CD4-positive, alpha-beta T cell treated with Interleukin-4 for 1 hour (primary cell): Measurements from ENCODE around the gene EIF2B5.
A peak's percentile ranks its signal among the peaks of the same experiment; 100 is the strongest.
"Not testable (repeated sequence)": the region's sequence is repeated elsewhere in the genome, so short reads cannot be mapped to it uniquely, and the experiment has no call there.

Experiments
- DNase-seq, 2 donors: peaks; one replicate each; pipeline ENCODE4 v3.0.0-alpha.2; 2020 to 2022

The EIF2B5 gene

DNA sequence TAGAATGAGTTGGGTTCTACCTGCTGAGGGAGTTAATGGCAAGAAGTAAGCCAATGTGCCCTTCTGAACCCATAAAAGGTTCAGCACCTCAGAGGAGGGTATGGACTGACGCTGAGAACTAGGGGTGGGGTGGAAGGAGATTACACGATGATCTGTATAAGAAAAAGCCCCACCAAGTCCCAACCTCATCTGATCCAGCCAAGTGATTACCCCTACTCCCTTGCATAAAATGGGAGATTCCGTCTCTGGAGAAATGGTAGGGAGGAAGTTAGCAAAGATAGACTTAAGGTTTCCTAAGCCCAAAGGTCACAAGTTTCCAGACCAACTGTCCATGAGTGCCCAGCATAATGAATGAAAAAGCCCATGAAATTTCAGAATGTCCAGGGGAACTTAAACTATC lies 12.9 kb downstream of the EIF2B5 start:
- DNase-seq, result no peak

DNA sequence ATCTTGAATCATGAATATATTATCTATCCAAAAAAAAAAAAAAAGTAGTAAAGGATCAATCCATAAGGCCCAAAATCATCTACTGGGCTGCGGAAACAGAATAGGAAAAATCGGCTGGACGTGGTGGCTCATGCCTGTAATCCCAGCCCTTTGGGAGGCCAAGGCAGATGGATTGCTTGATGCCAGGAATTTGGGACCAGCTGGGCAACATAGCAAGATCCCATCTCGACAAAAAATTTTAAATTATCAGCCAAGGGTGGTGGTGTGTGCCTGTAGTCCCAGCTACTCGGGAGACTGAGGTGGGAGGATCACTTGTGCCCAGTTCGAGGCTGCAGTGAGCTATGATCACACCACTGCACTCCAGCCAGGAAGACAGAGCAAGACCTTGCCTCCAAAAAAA lies 14.0 kb downstream of the EIF2B5 start:
- DNase-seq, result no peak

DNA sequence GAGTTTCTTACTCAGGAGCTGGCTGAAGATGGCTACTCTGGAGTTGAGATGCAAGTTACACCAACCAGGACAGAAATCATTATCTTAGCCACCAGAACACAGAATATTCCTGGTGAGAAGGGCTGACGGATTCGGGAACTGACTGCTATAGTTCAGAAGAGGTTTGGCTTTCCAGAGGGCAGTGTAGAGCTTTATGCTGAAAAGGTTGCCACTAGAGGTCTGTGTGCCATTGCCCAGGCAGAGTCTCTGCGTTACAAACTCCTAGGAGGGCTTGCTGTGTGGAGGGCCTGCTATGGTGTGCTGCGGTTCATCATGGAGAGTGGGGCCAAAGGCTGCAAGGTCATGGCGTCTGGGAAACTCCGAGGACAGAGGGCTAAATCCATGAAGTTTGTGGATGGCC lies 14.6 kb downstream of the EIF2B5 start:
- DNase-seq, result not testable (repeated sequence)

DNA sequence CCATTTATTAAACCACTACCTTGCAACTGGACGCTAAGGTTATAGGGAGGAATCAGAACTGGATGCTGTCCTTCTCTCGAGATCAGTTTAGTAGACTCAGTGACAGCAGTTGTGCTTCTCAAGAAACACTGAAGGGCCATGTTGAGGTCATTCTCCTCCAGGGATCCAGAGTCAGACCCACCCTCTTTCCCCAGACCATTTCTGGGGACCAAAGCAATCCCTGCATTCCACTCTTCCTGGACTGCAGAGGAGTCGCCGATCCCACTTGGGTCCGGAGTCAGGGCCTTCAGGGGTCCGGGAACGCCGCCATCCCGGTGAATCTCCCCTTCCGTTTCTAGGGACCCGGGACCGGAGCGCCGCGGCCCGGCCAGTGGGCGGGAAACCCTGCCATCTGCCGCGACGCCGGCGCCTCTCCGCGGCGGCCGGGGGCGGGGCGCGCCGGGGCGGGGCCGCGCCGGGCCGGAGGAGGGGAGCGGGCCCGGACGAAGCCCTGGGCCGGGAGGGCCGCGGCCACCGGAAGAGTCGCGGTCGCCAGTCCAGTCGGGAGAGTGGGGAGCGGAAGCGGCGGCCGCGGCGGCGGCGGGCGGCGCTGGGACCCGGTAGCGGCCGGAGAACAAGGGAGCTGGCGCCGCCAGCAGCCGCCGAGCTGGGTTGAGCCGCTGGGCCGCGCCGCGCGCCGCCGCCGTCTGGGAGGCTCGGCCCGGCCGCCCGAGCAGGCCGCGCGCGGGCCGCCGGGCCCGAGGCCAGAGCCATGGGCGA lies 19.9 kb downstream of the EIF2B5 start, which contains the start of gene DVL3:
Gene DVL3 (plus strand): TSS at position 493 of the 759 bp plus-strand sequence. CDS start 259 bp downstream, at position 752.
- DNase-seq, result peak; percentile 41 to 53

DNA sequence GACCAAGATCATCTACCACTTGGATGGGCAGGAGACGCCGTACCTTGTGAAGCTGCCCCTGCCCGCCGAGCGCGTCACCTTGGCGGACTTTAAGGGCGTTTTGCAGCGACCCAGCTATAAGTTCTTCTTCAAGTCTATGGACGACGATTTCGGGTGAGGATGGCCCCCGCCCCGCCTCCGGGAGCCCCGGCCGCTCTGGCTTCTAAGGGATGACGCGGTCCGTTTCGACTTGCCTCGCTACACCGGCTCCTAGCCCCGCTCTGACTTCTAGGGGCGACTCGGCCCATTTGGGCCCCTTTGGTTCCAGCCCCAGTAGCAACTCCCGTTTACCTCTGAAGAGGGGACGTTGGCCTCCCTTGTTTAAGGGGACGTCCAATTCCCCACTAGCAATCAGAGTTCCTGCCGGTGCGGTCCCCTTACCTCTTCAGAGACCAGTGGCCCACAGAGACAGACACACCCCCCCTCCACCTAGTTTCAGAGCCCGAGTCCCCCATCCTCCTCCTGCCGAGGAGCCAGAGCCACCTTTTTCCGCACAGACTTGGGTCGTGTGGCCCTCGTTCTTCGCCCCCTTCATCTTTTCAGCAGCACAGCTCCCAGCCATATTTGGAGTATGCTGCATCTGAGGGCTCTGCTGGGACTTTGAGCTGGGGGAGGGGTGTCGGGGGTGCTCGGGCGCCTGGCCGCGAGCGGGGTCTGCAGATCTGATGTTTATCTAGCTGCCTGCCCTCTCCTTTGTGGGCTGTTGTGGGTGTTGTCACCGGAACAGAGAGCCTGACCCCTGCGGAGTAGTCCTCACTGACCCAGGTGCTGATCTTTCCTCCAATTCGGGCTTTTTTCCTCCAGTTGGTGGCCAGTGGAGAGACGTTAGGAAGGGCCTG lies 20.7 kb downstream of the EIF2B5 start:
- peak; percentile 27 to 34 for DNase-seq

DNA sequence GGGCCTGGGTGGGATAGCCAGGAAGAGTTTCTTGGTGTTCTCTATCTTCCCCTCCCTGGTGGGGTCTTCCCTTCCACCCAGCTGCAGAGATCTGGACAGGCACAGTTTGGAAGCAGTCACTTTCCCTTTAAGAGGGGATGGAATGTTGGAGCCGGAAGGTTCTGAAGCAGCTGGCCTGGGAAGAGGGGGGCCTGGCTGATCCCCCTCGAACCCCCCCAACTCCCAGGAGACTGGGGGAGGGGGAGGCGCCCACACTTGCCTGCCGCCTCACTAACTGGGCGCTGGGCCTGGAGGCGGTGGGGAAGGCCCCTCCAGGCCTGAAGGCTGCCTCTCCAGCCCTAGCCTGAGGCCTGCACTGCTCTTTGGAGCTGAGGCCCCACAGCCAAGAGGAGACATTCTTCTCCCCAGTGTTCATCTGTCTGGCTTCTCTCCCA lies 21.4 kb downstream of the EIF2B5 start:
- no peak for DNase-seq

DNA sequence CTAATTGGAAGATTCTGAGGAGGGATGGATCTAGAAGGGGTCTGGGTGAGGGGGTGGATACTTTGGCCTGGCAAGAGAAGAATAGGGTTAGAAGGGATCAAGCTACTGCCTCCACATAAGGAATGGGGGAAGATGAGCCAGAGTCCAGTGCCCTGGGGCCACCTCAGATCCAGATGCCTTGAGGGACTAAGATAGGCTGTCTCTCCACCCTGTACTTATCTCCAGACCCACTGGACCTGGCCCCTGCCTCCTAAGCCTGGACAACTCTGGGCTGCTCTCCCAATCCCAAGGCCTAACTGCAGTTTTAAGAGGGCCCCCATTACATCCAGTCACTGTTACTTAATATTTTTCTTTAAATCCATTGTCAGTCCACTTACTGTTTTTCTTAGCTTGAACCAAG lies 22.0 kb downstream of the EIF2B5 start:
- DNase-seq, result no peak

DNA sequence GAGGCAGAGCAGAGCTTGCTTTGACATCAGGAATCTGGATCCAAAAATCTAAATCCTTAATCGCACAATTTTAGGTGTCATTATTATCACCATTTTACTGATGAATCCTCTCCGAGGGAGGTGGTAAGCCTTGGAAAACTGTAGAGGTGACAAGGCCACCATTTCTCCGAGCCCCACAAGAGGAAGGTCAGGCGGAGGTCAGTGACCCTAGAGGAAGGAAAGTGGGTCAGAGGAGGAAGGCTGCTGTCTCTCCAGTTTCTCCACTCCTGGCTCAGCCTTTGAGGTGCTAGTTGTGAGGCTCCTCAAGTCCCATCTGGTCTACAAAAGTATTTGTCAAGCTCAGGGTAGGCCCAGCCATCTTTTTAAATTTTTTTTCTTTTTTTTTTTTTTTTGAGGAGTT lies 23.2 kb downstream of the EIF2B5 start:
- no peak for DNase-seq

DNA sequence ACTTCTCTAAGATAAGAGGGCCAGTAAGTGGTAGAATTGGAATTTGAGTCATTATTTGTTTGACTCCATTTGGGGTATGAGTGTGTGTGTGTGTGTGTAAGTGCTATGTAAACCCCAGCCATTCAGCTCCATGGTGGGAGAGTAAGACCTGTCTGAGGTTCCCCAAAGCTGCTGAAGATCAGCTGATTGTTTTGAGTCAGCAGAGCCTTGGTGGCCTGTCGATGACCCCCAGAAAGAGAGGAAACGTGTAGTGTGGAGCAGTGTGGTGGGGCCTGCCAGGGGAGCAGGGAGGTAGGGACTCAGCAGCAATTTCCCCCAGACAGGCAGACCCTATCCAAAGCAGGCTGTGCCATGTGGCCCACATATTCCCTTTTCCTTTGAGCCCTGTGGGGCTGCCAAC lies 25.3 kb downstream of the EIF2B5 start:
- no peak for DNase-seq

DNA sequence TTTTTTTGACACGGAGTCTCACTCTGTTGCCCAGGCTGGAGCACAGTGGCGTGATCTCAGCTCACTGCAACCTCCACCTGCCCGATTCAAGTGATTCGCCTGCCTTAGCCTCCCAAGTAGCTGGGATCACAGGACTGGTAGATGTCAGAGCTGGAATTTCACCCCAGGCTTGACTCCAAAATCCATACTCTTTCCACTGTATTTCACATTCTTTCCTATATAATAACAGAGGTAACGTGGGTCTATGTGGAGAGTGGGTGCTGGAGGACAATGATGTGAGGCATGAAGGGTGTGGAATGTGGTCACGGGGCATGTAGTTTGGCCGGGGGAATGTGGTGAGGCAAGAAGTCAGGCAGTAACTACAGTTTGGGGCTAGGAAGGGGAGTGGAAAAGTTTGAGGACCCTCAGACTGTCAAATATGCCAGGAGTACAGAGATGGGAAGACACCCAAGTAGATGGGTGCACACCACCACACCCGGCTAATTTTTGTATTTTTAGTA lies 27.5 kb downstream of the EIF2B5 start:
- not testable (repeated sequence) for DNase-seq

DNA sequence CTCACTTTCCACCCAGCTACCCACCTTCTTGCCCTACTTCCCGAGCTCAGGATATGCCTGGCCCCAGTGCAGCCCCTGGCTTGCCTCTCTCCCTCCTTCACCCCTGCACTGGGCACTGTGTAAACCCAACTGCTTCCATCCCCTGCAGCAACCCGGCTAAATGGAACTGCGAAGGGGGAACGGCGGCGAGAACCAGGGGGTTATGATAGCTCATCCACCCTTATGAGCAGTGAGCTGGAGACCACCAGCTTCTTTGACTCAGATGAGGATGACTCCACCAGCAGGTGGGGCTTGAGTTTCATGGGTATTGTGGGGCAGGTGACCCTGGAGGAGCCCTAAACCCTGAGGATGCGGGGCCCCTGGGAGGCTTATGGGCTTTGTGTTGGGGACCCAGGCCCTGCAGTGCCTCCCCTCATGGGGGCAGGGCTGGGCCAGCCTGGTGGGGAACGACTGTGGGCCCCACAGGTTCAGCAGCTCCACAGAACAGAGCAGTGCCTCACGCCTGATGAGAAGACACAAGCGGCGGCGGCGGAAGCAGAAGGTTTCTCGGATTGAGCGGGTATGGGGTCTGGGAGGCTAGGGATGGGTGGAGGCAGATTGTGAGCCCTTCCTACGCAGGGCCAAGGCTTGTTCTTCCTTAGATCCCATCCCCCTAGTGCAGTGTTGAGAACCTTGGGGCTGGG lies 29.6 kb downstream of the EIF2B5 start:
- DNase-seq, result no peak

DNA sequence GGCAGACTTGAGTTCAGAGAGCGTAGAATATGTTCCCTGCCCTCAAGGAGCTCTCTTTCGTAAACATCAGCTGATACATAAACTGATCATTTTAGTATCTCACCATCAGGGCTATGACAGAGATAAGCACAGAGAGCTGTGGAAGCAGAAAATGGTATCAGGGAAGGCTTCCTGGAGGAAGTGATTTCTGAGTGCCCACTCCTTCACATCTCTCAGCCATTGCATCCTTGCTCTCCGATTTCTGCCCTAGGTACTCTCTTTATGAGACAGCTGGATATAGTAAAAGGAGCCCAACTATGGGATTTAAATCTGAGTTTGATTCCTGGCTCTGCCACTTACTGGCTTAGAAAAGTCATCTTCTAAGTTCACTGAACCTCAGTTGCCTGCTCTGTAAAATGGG lies 30.4 kb downstream of the EIF2B5 start:
- DNase-seq, result no peak

DNA sequence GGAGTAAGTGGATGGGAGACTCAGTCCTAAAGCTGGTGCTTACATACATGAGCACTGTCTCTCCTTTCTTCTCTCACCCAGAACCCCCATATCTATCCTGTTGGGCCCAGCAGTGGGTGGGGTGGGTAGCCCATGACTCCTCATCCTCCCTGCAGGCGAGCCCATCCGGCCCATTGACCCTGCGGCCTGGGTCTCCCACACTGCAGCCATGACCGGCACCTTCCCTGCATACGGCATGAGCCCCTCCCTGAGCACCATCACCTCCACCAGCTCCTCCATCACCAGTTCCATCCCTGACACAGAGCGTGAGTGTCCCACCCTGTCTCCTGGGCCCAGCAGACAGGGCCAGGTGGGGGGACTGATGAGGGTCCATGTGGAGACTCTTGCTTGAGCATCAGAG lies 31.5 kb downstream of the EIF2B5 start:
- DNase-seq, result no peak

DNA sequence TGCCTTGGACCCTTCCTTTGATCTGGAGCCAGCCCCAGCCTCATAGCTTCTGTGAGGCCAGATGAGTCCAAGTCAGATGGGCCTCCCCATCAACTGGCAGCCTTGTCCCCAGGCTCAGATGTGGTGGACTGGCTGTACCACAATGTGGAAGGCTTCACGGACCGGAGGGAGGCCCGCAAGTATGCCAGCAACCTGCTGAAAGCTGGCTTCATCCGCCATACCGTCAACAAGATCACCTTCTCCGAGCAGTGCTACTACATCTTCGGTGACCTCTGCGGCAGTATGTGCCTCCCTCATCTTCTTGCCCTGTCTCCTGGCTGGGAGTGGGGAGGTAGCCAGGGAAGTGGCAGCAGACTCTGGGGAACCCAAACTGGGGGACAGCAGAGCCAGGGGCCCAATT lies 32.6 kb downstream of the EIF2B5 start:
- no peak for DNase-seq

DNA sequence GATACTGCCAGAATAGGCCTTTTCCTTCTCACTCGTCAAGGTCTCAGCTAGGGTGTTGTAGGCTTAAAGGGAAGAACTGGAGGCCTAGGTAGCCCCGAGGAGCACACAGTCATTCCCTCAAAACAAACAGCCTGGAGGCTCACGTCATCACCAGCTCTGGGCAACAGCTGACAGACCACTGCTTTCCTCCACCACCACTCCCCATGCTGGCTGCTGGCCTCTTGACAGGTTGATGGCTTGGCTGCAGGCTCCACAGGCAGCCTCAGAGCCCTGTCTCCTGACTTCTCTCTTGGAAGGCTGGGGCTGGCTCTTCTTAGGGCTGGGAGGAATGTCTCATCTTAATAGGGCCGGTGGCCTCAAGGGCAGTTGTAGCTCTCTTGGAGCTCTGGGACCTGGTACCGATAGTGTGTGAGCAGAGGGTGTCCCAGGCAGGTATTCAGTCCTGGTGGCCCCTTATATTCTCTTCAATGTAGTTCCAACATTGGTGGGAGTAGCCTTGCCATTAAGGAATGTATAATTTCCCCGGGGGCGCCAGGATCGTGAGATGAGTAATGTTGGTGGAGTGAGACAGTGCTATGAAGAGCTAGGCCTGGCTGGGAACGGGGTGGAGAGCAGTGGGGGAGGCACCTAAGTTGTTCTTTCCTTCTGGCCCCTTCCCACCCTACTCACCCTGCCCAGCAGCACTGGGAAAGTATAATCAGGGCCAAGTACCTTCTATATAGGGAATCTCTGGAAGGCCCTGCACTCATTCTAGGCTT lies 33.4 kb downstream of the EIF2B5 start:
- no peak for DNase-seq

DNA sequence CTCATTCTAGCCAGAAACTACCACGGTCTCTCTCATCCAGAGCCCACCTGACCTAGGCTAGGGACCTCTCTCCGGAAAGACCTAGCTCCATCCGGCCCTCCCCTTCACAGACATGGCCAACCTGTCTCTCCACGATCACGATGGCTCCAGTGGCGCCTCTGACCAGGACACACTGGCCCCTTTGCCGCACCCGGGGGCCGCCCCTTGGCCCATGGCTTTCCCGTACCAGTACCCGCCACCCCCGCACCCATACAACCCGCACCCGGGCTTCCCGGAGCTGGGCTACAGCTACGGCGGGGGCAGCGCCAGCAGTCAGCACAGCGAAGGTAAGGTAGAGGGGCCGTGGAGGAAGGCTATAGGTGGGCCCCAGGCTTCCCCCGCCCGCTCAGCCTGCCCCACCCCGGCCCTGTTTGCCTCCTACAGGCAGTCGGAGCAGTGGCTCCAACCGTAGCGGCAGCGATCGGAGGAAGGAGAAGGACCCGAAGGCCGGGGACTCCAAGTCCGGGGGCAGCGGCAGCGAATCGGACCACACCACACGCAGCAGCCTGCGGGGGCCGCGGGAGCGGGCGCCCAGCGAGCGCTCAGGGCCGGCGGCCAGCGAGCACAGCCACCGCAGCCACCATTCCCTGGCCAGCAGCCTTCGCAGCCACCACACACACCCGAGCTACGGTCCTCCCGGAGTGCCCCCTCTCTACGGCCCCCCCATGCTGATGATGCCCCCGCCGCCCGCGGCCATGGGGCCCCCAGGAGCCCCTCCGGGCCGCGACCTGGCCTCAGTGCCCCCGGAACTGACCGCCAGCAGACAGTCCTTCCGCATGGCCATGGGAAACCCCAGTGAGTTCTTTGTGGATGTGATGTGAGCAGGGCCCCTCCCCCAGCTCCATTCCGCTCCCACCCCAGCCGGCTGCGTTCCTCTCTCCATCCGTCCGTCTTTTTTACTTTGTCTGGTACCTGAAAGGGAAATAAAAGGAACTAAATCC lies 35.0 kb downstream of the EIF2B5 start:
- DNase-seq, result no peak

DNA sequence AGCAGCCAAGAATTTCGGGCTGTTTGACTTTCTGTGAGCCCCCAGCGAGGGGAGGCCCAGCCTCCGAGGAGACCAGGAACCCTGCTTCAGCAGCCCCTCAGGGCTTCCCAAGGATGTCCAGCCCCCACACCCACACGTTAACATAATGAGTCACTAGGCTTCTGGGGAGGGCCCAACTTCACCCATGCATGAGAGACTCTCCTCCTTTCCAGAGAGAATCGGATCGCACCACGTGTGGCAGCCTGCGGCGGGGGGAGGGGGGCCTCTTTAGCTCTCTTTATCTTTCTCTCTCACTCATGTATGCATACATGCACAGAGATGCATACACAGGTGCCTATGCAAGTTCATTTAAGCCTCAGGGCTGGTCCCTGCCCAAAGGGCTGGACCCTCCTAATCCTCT lies 36.4 kb downstream of the EIF2B5 start:
- no peak for DNase-seq

DNA sequence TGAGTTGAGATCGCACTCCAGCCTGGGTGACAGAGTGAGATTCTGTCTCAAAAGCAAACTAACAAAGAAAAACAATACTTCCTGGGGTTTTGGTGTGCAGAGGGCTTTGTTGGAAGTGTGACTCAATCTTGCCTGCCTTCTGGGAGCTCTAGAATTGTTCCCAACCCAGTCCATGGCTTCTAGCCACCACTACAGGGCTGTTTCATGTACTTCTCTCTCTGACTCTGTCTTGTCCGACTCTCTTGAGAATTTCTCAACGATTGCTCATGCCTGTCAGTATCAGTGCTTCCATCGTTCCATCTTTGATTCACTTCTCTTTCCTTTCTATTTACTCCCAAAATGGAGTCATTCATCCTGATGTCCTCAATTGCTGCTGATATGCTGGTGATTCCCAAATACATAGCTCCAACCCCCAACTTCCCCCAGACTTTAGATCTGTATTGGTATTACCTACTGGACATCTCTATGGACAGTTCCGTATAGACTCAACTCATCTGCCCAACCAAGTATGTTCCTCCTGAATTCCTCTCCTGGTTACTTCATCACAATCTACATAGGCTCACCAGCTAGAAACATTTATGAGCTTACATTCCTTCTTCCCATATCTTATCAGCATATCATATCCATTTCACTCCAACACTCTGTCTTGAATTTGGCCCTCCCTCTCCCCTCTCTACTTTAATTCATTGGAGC lies 37.7 kb downstream of the EIF2B5 start:
- DNase-seq, result no peak

DNA sequence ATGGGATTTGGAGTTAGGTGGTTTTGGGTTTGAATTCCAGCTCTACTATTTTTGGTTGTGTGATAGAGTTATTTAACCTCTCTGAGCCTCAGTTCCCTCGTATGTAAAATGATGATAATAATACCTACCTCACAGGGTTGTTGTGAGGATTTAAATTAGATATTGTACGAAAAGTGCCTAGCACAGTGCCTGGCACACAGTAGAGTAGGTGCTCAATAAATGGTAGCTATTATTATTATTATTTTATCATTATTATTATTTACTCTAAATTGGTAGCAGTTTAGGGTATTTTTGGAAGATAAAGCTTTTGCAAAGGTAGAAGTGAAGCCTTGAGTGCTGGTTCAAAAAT lies 38.2 kb downstream of the EIF2B5 start:
- no peak for DNase-seq

DNA sequence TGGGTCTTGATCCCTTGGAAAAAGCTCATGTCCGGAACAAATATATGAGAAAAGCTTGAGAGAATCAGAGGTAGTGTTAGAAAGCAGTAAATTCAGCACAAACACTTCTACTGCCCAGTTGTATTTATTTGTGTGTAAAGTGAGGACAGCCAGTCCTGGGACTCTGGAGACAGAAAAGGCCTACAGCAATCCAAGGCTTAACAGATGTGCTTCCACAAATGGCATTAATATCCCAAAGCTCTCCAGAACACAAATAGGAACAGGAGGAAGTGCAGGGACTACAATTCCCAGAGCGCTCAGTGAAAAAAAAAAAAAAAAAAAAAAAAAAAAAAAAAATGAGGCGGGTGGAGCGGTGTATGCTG lies 39.1 kb downstream of the EIF2B5 start:
- DNase-seq, result no peak
